ENCODE data around the gene CYP4F8. TPM values are rescaled to one million over a fixed set of nuclear protein-coding genes. Genes with fewer than 3 reads are reported as not detected.

The CYP4F8 gene
- total RNA-seq, 1 donor from 2014 or later: not detected

DNA sequence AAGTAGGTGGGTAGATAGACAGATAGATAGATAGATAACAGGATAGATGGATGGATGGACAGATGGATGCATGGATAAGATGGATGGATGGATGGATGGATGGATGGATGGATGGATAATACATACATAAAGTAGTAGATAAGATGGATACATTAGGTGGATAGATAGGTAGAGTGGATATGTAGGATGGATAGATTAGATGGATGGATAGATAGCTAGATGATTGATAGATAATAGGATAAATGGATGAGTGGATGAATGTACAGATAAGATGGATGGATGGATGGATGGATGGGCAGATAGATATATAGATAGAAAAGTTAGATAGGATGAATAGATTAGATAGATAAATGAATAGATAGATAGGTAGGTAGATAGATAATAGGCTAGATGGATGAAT, 27.8 kb downstream of the CYP4F8 start:
- Histone ChIP-seq H3F3A (ENCODE audit: low read depth) (no peaks in the 10 kb centered on the region), H3K4me3 (no peak overlapping the region), H3K79me2 (ENCODE audit: low read depth) (no peaks in the 10 kb centered on the region), H2AFZ (replicated peaks) (no peak overlapping the region), H4K20me1 (ENCODE audit: low read depth) (no peaks in the 10 kb centered on the region), H3K27me3 (no peaks in the 10 kb centered on the region), H3K36me3 (no peaks in the 10 kb centered on the region), H3K9me3 (ENCODE audit: low read depth) (no peaks in the 10 kb centered on the region), H3K9ac (no peak overlapping the region), H3K4me1 (no peaks in the 10 kb centered on the region), H3K27ac (no peak overlapping the region), H3K4me2 (no peak overlapping the region)
- DNase-seq (ENCODE audit: low spot score): no peak
- peaks cover 2% of the 10 kb centered on the region for H3K27me3 Mint-ChIP-seq (ENCODE audit: insufficient read depth, low read depth)
- no peak overlapping the region for H3K27ac Mint-ChIP-seq
- TF ChIP-seq EZH2 (IDR thresholded peaks at IDR 0.05) (no peak), EZH2phosphoT487 (IDR thresholded peaks at IDR 0.05) (no peak)
- TF ChIP-seq, protein P1, sequence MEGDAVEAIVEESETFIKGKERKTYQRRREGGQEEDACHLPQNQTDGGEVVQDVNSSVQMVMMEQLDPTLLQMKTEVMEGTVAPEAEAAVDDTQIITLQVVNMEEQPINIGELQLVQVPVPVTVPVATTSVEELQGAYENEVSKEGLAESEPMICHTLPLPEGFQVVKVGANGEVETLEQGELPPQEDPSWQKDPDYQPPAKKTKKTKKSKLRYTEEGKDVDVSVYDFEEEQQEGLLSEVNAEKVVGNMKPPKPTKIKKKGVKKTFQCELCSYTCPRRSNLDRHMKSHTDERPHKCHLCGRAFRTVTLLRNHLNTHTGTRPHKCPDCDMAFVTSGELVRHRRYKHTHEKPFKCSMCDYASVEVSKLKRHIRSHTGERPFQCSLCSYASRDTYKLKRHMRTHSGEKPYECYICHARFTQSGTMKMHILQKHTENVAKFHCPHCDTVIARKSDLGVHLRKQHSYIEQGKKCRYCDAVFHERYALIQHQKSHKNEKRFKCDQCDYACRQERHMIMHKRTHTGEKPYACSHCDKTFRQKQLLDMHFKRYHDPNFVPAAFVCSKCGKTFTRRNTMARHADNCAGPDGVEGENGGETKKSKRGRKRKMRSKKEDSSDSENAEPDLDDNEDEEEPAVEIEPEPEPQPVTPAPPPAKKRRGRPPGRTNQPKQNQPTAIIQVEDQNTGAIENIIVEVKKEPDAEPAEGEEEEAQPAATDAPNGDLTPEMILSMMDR (IDR thresholded peaks at IDR 0.05): no peak
- H3K4me1 Mint-ChIP-seq: no peaks in the 10 kb centered on the region
- H3K9me3 Mint-ChIP-seq: peaks cover 25% of the 10 kb centered on the region
- H3K36me3 Mint-ChIP-seq: no peaks in the 10 kb centered on the region
- H3K4me3 Mint-ChIP-seq: no peak overlapping the region

DNA sequence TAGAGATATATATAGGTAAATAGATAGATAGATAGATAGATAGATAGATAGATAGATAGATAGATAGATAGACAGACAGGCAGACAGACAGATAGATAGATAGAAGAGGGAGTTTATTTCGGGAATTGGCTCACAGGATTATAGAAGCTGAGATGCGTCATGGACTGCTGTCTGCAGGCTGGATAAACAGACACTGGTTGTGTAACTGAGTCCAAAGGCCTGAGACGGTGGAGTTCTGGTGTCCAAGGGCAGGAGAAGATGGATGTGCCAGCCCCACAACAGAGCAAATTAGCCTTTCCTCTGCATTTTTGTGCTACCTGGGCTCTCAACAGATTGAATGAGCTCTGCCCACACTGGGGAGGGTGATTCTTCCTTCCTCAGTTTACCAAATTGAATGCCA, 28.4 kb downstream of the CYP4F8 start:
- Histone ChIP-seq H3K4me1 (no peaks in the 10 kb centered on the region), H3K27me3 (no peaks in the 10 kb centered on the region), H3K9me3 (ENCODE audit: low read depth) (no peaks in the 10 kb centered on the region), H3K4me2 (no peak overlapping the region), H3F3A (ENCODE audit: low read depth) (no peaks in the 10 kb centered on the region), H2AFZ (replicated peaks) (no peak overlapping the region), H3K27ac (no peak overlapping the region), H4K20me1 (ENCODE audit: low read depth) (no peaks in the 10 kb centered on the region), H3K9ac (no peak overlapping the region), H3K36me3 (no peaks in the 10 kb centered on the region), H3K4me3 (no peak overlapping the region), H3K79me2 (ENCODE audit: low read depth) (no peaks in the 10 kb centered on the region)
- no peaks in the 10 kb centered on the region for H3K4me1 Mint-ChIP-seq
- no peak for DNase-seq (ENCODE audit: low spot score)
- TF ChIP-seq EZH2phosphoT487 (IDR thresholded peaks at IDR 0.05) (no peak), EZH2 (IDR thresholded peaks at IDR 0.05) (no peak)
- TF ChIP-seq, protein P1 (IDR thresholded peaks at IDR 0.05): no peak
- H3K4me3 Mint-ChIP-seq: no peak overlapping the region
- no peaks in the 10 kb centered on the region for H3K36me3 Mint-ChIP-seq
- H3K27ac Mint-ChIP-seq: no peak overlapping the region
- H3K9me3 Mint-ChIP-seq: peaks cover 23% of the 10 kb centered on the region
- no peaks in the 10 kb centered on the region for H3K27me3 Mint-ChIP-seq (ENCODE audit: insufficient read depth, low read depth)

DNA sequence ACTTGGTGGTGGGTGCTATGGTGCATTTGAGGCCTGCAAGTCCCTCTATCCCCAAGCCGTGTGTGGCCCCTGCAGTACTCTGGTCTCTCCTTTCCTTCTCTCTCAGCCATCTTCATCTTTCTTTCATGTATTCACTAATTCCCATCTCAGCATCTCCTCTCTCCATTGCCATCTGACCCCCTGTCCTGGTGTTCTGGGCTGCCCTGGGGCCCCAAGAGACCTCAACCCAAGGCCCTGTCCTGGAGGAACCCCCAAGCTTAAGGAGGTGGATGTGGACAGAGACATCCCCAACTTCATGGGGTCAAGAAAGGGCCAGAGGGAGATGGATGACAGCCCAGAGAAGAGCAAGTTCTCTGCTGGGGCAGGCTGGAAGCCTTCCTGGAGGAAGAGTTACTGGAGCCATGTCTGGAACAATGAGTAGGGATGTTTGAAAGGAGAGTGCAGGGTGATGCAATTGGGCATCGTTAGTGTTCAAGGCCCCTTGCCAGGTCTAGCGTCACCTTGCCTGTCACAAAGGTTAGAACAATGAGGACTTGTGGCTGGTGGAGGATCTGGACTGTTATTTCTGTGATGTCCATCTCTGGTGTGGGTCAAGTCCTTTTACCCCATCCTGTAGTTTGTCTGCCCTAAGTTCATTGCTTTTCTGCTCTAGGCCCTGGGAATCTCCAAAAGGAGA, 29.2 kb downstream of the CYP4F8 start:
- Histone ChIP-seq H3K27ac (no peak overlapping the region), H3K27me3 (no peaks in the 10 kb centered on the region), H2AFZ (replicated peaks) (no peak overlapping the region), H4K20me1 (ENCODE audit: low read depth) (no peaks in the 10 kb centered on the region), H3K36me3 (no peaks in the 10 kb centered on the region), H3F3A (ENCODE audit: low read depth) (no peaks in the 10 kb centered on the region), H3K4me3 (no peak overlapping the region), H3K9me3 (ENCODE audit: low read depth) (no peaks in the 10 kb centered on the region), H3K4me1 (no peaks in the 10 kb centered on the region), H3K4me2 (no peak overlapping the region), H3K9ac (no peak overlapping the region), H3K79me2 (ENCODE audit: low read depth) (no peaks in the 10 kb centered on the region)
- H3K27me3 Mint-ChIP-seq (ENCODE audit: insufficient read depth, low read depth): no peaks in the 10 kb centered on the region
- no peaks in the 10 kb centered on the region for H3K4me1 Mint-ChIP-seq
- peaks cover 23% of the 10 kb centered on the region for H3K9me3 Mint-ChIP-seq
- H3K27ac Mint-ChIP-seq: no peak overlapping the region
- no peak overlapping the region for H3K4me3 Mint-ChIP-seq
- no peaks in the 10 kb centered on the region for H3K36me3 Mint-ChIP-seq
- TF ChIP-seq, protein P1 (IDR thresholded peaks at IDR 0.05): no peak
- TF ChIP-seq EZH2phosphoT487 (IDR thresholded peaks at IDR 0.05): no peak
- no peak for TF ChIP-seq EZH2 (IDR thresholded peaks at IDR 0.05)
- DNase-seq (ENCODE audit: low spot score): no peak

All from neural progenitor cell (in vitro differentiated cells).